ENCODE measurements around the gene PDE3A. TPM values are rescaled to one million over a fixed set of nuclear protein-coding genes. Genes with fewer than 3 reads are reported as not detected.

Gene PDE3A
- total RNA-seq, 1 experiment from 2014 or later = 0.12 TPM

DNA sequence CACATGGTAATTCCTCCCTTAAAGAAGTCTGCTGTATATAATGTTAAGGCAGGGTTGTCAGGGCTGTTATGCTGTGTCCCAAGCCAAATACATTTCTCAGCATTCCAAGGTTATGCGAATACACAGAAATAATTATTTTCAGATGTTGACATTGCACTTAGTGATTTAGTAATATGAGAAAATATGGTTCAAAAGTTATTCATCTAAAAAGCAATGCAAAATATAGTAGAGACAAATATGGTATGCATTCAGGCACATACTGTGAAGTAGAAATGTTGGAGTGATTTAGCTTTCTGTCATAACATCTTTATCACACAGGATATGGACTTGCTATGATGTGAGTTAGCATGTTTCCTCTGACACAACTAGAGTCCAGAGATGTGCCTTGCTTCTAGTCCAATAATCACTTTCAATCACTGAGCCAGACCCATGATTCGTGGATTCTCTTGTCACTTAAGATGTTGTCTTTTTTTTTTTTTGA, 70.0 kb downstream of the PDE3A start:
- ChIA-PET POLR2A (no interaction called here), RAD21 (ENCODE audit: low non-redundant PET in 1 of 2, low total read pairs in 2 of 2, uncharacterized antibody in 2 of 2, unreplicated experiment in 2 of 2) (no interaction called here), CTCF (no interaction called here)
- no peaks in the 10 kb centered on the region for H3K27me3 ChIP-seq (ENCODE audit: insufficient read depth, low read length)
- no peaks in the 10 kb centered on the region for H3K4me1 ChIP-seq (ENCODE audit: control insufficient read depth in 1 of 2, insufficient read depth in 2 of 2, low read length in 2 of 2)
- no peaks in the 10 kb centered on the region for H3K79me2 ChIP-seq (ENCODE audit: insufficient read depth, low read length)
- BruUV-seq (replicated peaks) = no TSS peak
- H3K4me2 ChIP-seq (ENCODE audit: low read length) = no peak overlapping the region
- intact Hi-C loops (cut with micrococcal nuclease) = no loop called here
- no peak overlapping the region for H3K4me3 ChIP-seq (replicated peaks in 1 of 2; ENCODE audit: low read depth in 1 of 2, low read length in 2 of 2)
- H3K9me2 ChIP-seq (ENCODE audit: insufficient read depth) = no peaks in the 10 kb centered on the region
- TF ChIP-seq CBX3 (IDR thresholded peaks at IDR 0.05; ENCODE audit: low read depth) (no peak), CEBPB (IDR thresholded peaks at IDR 0.05; ENCODE audit: low read depth) (no peak), RAD21 (IDR thresholded peaks at IDR 0.05; ENCODE audit: low read depth) (no peak), POLR2AphosphoS5 (IDR thresholded peaks at IDR 0.05; ENCODE audit: low read depth, low read length) (no peak), TCF7L2 (IDR thresholded peaks at IDR 0.05; ENCODE audit: borderline replicate concordance, extremely low read depth, insufficient read depth, insufficient read length) (no peak), YY1 (IDR thresholded peaks at IDR 0.05; ENCODE audit: extremely low read depth, insufficient replicate concordance, low read depth, low read length) (no peak)
- no peak overlapping the region for H3K9ac ChIP-seq (ENCODE audit: low read length)
- DNase-seq (ENCODE audit: low read depth, low spot score) (no peak), ATAC-seq (no peak)
- no peaks in the 10 kb centered on the region for H4K20me1 ChIP-seq (ENCODE audit: insufficient read depth)
- no peaks in the 10 kb centered on the region for H3K36me3 ChIP-seq (ENCODE audit: control insufficient read depth in 1 of 2, insufficient read depth in 2 of 2, low read length in 2 of 2)
- H2AFZ ChIP-seq (ENCODE audit: low read depth, low read length, poor library complexity, severe bottlenecking) = no peak overlapping the region
- no peaks in the 10 kb centered on the region for H3K9me3 ChIP-seq (ENCODE audit: control insufficient read depth in 1 of 2, insufficient read depth in 1 of 2, low read depth in 1 of 2, low read length in 2 of 2)
- H3K27ac ChIP-seq (ENCODE audit: low read depth, low read length) = no peak overlapping the region

DNA sequence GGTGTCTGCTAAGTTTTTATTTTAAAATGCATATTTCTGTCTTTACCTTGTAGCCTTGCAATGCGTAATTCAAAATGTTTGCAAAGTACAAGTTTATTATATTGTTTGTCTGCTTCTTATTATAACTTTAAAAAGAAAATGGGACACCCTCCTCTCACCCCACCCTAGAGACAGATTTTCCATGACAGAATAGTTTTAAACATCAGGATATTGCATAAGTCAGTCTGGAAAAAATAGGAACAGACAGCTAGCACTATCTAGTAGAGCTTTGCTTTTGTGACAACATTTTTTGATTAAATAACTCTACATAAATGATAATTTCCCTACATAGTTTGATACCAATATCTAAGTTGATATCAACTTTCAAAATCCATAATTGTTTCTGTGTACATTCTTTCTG, 71.3 kb downstream of the PDE3A start:
- no peaks in the 10 kb centered on the region for H3K4me1 ChIP-seq (ENCODE audit: control insufficient read depth in 1 of 2, insufficient read depth in 2 of 2, low read length in 2 of 2)
- no peak overlapping the region for H3K27ac ChIP-seq (ENCODE audit: low read depth, low read length)
- H3K36me3 ChIP-seq (ENCODE audit: control insufficient read depth in 1 of 2, insufficient read depth in 2 of 2, low read length in 2 of 2) = no peaks in the 10 kb centered on the region
- H3K9ac ChIP-seq (ENCODE audit: low read length) = no peak overlapping the region
- no peaks in the 10 kb centered on the region for H3K9me3 ChIP-seq (ENCODE audit: control insufficient read depth in 1 of 2, insufficient read depth in 1 of 2, low read depth in 1 of 2, low read length in 2 of 2)
- no peak overlapping the region for H2AFZ ChIP-seq (ENCODE audit: low read depth, low read length, poor library complexity, severe bottlenecking)
- H3K4me3 ChIP-seq (replicated peaks in 1 of 2; ENCODE audit: low read depth in 1 of 2, low read length in 2 of 2) = no peak overlapping the region
- intact Hi-C loops (cut with micrococcal nuclease) = no loop called here
- no peaks in the 10 kb centered on the region for H3K79me2 ChIP-seq (ENCODE audit: insufficient read depth, low read length)
- BruUV-seq (replicated peaks) = no TSS peak
- H3K4me2 ChIP-seq (ENCODE audit: low read length) = no peak overlapping the region
- H4K20me1 ChIP-seq (ENCODE audit: insufficient read depth) = no peaks in the 10 kb centered on the region
- TF ChIP-seq SRF (IDR thresholded peaks at IDR 0.05; ENCODE audit: low read depth) (no peak), EZH2phosphoT487 (IDR thresholded peaks at IDR 0.05; ENCODE audit: borderline replicate concordance) (no peak), FOSL1 (IDR thresholded peaks at IDR 0.05; ENCODE audit: low read depth) (no peak), POLR2AphosphoS5 (IDR thresholded peaks at IDR 0.05; ENCODE audit: low read depth, low read length) (no peak), YY1 (IDR thresholded peaks at IDR 0.05; ENCODE audit: extremely low read depth, insufficient replicate concordance, low read depth, low read length) (no peak), CBX3 (IDR thresholded peaks at IDR 0.05; ENCODE audit: low read depth) (no peak), CEBPB (IDR thresholded peaks at IDR 0.05; ENCODE audit: low read depth) (no peak), ZNF274 (IDR thresholded peaks at IDR 0.05; ENCODE audit: low read depth, low read length) (no peak), ELF1 (IDR thresholded peaks at IDR 0.05; ENCODE audit: borderline replicate concordance, low read depth) (no peak)
- TF ChIP-seq, protein P1, sequence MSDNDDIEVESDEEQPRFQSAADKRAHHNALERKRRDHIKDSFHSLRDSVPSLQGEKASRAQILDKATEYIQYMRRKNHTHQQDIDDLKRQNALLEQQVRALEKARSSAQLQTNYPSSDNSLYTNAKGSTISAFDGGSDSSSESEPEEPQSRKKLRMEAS (IDR thresholded peaks at IDR 0.05) = no peak
- TF ChIP-seq, protein P2, sequence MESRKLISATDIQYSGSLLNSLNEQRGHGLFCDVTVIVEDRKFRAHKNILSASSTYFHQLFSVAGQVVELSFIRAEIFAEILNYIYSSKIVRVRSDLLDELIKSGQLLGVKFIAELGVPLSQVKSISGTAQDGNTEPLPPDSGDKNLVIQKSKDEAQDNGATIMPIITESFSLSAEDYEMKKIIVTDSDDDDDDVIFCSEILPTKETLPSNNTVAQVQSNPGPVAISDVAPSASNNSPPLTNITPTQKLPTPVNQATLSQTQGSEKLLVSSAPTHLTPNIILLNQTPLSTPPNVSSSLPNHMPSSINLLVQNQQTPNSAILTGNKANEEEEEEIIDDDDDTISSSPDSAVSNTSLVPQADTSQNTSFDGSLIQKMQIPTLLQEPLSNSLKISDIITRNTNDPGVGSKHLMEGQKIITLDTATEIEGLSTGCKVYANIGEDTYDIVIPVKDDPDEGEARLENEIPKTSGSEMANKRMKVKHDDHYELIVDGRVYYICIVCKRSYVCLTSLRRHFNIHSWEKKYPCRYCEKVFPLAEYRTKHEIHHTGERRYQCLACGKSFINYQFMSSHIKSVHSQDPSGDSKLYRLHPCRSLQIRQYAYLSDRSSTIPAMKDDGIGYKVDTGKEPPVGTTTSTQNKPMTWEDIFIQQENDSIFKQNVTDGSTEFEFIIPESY (IDR thresholded peaks at IDR 0.05; ENCODE audit: extremely low read depth, insufficient replicate concordance, low read length) = no peak
- TF ChIP-seq, protein P3, sequence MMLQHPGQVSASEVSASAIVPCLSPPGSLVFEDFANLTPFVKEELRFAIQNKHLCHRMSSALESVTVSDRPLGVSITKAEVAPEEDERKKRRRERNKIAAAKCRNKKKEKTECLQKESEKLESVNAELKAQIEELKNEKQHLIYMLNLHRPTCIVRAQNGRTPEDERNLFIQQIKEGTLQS (IDR thresholded peaks at IDR 0.05) = no peak
- DNase-seq (ENCODE audit: low read depth, low spot score) = no peak
- H3K9me2 ChIP-seq (ENCODE audit: insufficient read depth) = no peaks in the 10 kb centered on the region
- ChIA-PET POLR2A (no interaction called here), CTCF (no interaction called here), RAD21 (ENCODE audit: low non-redundant PET in 1 of 2, low total read pairs in 2 of 2, uncharacterized antibody in 2 of 2, unreplicated experiment in 2 of 2) (no interaction called here)
- ATAC-seq = no peak
- H3K27me3 ChIP-seq (ENCODE audit: insufficient read depth, low read length) = no peaks in the 10 kb centered on the region

Data from HCT116 (cell line).